Sciatic nerve (tissue), 2 donors: Measurements from ENCODE around the gene NDUFA13. TPM values are rescaled to one million over a fixed set of nuclear protein-coding genes. Genes with fewer than 3 reads are reported as not detected.
A peak's percentile ranks its signal among the peaks of the same experiment; 100 is the strongest.
"Not testable (repeated sequence)": the region's sequence is repeated elsewhere in the genome, so short reads cannot be mapped to it uniquely, and the experiment has no call there.

Experiments
- ATAC-seq: fragments of 200-7000 bp; cut with Tn5 transposase; one replicate; pipeline ENCODE4 v1.9.1; 2020; ENCODE audit warnings: mild to moderate bottlenecking, moderate library complexity
- DNase-seq: peaks from one replicate; pipeline ENCODE4 v3.0.0-alpha.2; 2020; ENCODE audit warnings: low spot score
- intact Hi-C: fragments of 100-400 bp; cut with DNase I; formaldehyde crosslinking; loops from one replicate; pipeline ENCODE4 v1.14.2; 2022
- total RNA-seq: library from RNA; stranded (reverse); fragmentation: NEBNext Ultra II Directional; extraction: Animal tissue kit (Norgen Biotek cat#: 25700); gene quantifications from one replicate; pipeline ENCODE4 v1.2.1, GENCODE V29; 2021
- donor health status: DM: no; HTN: no; CAD: no.
- donor health status: DM: no; HTN: no; CAD: no.

NDUFA13 gene
- total RNA-seq, result 206 TPM

GRCh38 chr19:19515642-19516519 lies at the start of gene NDUFA13:
TSS of gene NDUFA13 (plus strand) at chr19:19516225. CDS start at chr19:19516239, 14 bp downstream.
- ATAC-seq (peak; percentile 96), DNase-seq (peak; percentile 95)
- intact Hi-C loops, result no loop called here

- ATAC-seq (no peak), DNase-seq (no peak)
- intact Hi-C loops, result loop anchor here (10.0 kb wide), 1 partner anchor 64 kb away; the partner anchor contains the start of gene GATAD2A
Observed at GRCh38 chr19:19468424-19469050, 47.5 kb upstream of the NDUFA13 start.

GRCh38 chr19:19470579-19470978 lies 45.4 kb upstream of the NDUFA13 start:
- no peak for ATAC-seq
- intact Hi-C loops, result no loop called here
- DNase-seq, result no peak

GRCh38 chr19:19471682-19472081 lies 44.3 kb upstream of the NDUFA13 start:
- DNase-seq (no peak), ATAC-seq (no peak)
- intact Hi-C loops, result no loop called here

GRCh38 chr19:19472106-19472505 lies 43.9 kb upstream of the NDUFA13 start:
- intact Hi-C loops, result not testable (repeated sequence)

GRCh38 chr19:19475015-19475765 lies 40.8 kb upstream of the NDUFA13 start:
- intact Hi-C loops, result no loop called here
- DNase-seq (no peak), ATAC-seq (peak; percentile 14)

More at GRCh38 chr19:19472106-19472505, 43.9 kb upstream of the NDUFA13 start:
- DNase-seq, ATAC-seq: not testable (repeated sequence)

GRCh38 chr19:19475849-19476828 lies 39.9 kb upstream of the NDUFA13 start:
- intact Hi-C loops, result no loop called here
- ATAC-seq (peak; percentile 37), DNase-seq (no peak)

- ATAC-seq, result no peak
- DNase-seq, result no peak
- intact Hi-C loops, result no loop called here
Observed at GRCh38 chr19:19477705-19478383, 38.2 kb upstream of the NDUFA13 start.

GRCh38 chr19:19480688-19481087 lies 35.3 kb upstream of the NDUFA13 start:
- intact Hi-C loops, result loop anchor here (5.0 kb wide), 1 partner anchor 118 kb away; no protein-coding TSS in a partner anchor
- ATAC-seq (no peak), DNase-seq (no peak)

- ATAC-seq, result peak; percentile 39
- no peak for DNase-seq
- intact Hi-C loops, result loop anchor here (5.0 kb wide), 1 partner anchor 121 kb away; no protein-coding TSS in a partner anchor
Observed at GRCh38 chr19:19482809-19483596, 33.0 kb upstream of the NDUFA13 start.

GRCh38 chr19:19485161-19485997 lies 30.6 kb upstream of the NDUFA13 start:
- intact Hi-C loops, result no loop called here
- ATAC-seq (no peak), DNase-seq (no peak)

GRCh38 chr19:19485998-19486290 lies 30.1 kb upstream of the NDUFA13 start:
- ATAC-seq, result no peak
- intact Hi-C loops, result no loop called here

GRCh38 chr19:19486343-19487076 lies 29.5 kb upstream of the NDUFA13 start:
- no peak for DNase-seq
- no peak for ATAC-seq
- intact Hi-C loops, result no loop called here

More at GRCh38 chr19:19485998-19486290, 30.1 kb upstream of the NDUFA13 start:
- no peak for DNase-seq

GRCh38 chr19:19487077-19487949 lies 28.7 kb upstream of the NDUFA13 start:
- ATAC-seq, result no peak
- intact Hi-C loops, result no loop called here
- no peak for DNase-seq
